Breast epithelium (tissue), 4 donors: ENCODE measurements around the gene CFAP57. TPM values are rescaled to one million over a fixed set of nuclear protein-coding genes. Genes with fewer than 3 reads are reported as not detected.

ENCODE experiments used
- DNase-seq, 2 donors: peaks; one replicate each; pipeline ENCODE4 v3.0.0-alpha.2; 2019; ENCODE audit warnings: low spot score in 2 of 2
- H3K27ac ChIP-seq, 2 donors: fragments of 200-600 bp; sonication (generic) in 1 of 2; one replicate each; pipeline ENCODE4 v1.5.1; 2016 to 2019; ENCODE audit warnings: mild to moderate bottlenecking in 1 of 2
- H3K27me3 ChIP-seq, 2 donors: fragments of 200-600 bp; sonication (generic) in 1 of 2; one replicate each; pipeline versions ENCODE4 v1.5.1 to v1.6.0; 2017 to 2019; ENCODE audit warnings: control low read depth in 1 of 2, mild to moderate bottlenecking in 1 of 2
- H3K36me3 ChIP-seq: fragments of 200-600 bp; one replicate; pipeline ENCODE4 v1.5.1; 2019
- H3K4me1 ChIP-seq, 2 donors: fragments of 200-600 bp; sonication (generic); one replicate each; pipeline ENCODE4 v1.5.1; 2016 to 2019; ENCODE audit warnings: control low read depth in 1 of 2
- H3K4me3 ChIP-seq, 3 donors: fragments of 200-600 bp; sonication (generic); 1 replicate in 2 of 3; 2 replicates in 1 of 3; pipeline ENCODE4 v1.5.1; 2016 to 2019; ENCODE audit warnings: mild to moderate bottlenecking in 3 of 3, moderate library complexity in 2 of 3
- H3K9me3 ChIP-seq, 2 donors: fragments of 200-600 bp; sonication (generic) in 1 of 2; one replicate each; pipeline ENCODE4 v1.5.1; 2016 to 2019; ENCODE audit warnings: control low read depth in 1 of 2
- CTCF ChIP-seq, 3 donors: fragments of 450-650 bp; IDR thresholded peaks; one replicate each; pipeline ENCODE4 v1.5.1; 2016 to 2017; ENCODE audit warnings: antibody characterized with exemption in 3 of 3, mild to moderate bottlenecking in 3 of 3, moderate library complexity in 3 of 3
- POLR2A ChIP-seq: fragments of 450-650 bp; IDR thresholded peaks from one replicate; pipeline ENCODE4 v1.6.1; 2016; ENCODE audit warnings: antibody characterized with exemption, mild to moderate bottlenecking, moderate library complexity
- POLR2AphosphoS5 ChIP-seq, 3 donors: sonication (generic); formaldehyde crosslinking; IDR thresholded peaks; one replicate each; pipeline ENCODE4 v1.6.1; 2017; ENCODE audit warnings: antibody characterized with exemption in 3 of 3
- intact Hi-C: fragments of 100-400 bp; cut with DNase I; formaldehyde crosslinking; loops from one replicate; pipeline ENCODE4 v1.15.1; 2023; ENCODE audit warnings: low total_unique reads
- total RNA-seq, 3 donors: library from RNA; depleted of rRNA; stranded (reverse); fragments of >200 nt; gene quantifications; one replicate each; pipeline ENCODE4 v1.1.0, GENCODE V29; 2016

CFAP57 gene
- total RNA-seq, 3 donors from 2014 or later = 0.16 to 0.88 (median 0.66) TPM

- TF ChIP-seq POLR2A (no peak), POLR2AphosphoS5 (IDR thresholded peaks at IDR 0.05) (no peak), CTCF (IDR thresholded peaks at IDR 0.05) (no peak)
- Histone ChIP-seq H3K27ac (no peak overlapping the region), H3K36me3 (no peaks in the 10 kb centered on the region), H3K4me1 (no peaks in the 10 kb centered on the region), H3K4me3 (no peak overlapping the region), H3K9me3 (no peaks in the 10 kb centered on the region), H3K27me3 (no peaks in the 10 kb centered on the region)
- DNase-seq = no peak
- intact Hi-C loops = no loop called here
Measured at GRCh38 chr1:43246466-43247213, 74.5 kb downstream of the CFAP57 start.

GRCh38 chr1:43247256-43247921, 75.3 kb downstream of the CFAP57 start:
- Histone ChIP-seq H3K36me3 (no peaks in the 10 kb centered on the region), H3K4me1 (no peaks in the 10 kb centered on the region), H3K9me3 (no peaks in the 10 kb centered on the region), H3K27ac (no peak overlapping the region), H3K27me3 (no peaks in the 10 kb centered on the region), H3K4me3 (no peak overlapping the region)
- TF ChIP-seq POLR2AphosphoS5 (IDR thresholded peaks at IDR 0.05) (no peak), CTCF (IDR thresholded peaks at IDR 0.05) (no peak), POLR2A (no peak)
- no peak for DNase-seq
- intact Hi-C loops = no loop called here

- no peak for TF ChIP-seq POLR2A
- no peak for TF ChIP-seq POLR2AphosphoS5 (IDR thresholded peaks at IDR 0.05)
- no peak for TF ChIP-seq CTCF (IDR thresholded peaks at IDR 0.05)
- intact Hi-C loops = no loop called here
- Histone ChIP-seq H3K4me3 (no peak overlapping the region), H3K4me1 (no peaks in the 10 kb centered on the region), H3K36me3 (no peaks in the 10 kb centered on the region), H3K27ac (no peak overlapping the region), H3K9me3 (no peaks in the 10 kb centered on the region), H3K27me3 (no peaks in the 10 kb centered on the region)
- no peak for DNase-seq
Measured at GRCh38 chr1:43250351-43250761, 78.2 kb downstream of the CFAP57 start.

- no peaks in the 10 kb centered on the region for H3K9me3 ChIP-seq
- no peak overlapping the region for H3K4me3 ChIP-seq
- H3K4me1 ChIP-seq = no peaks in the 10 kb centered on the region
- no peak for DNase-seq
- no peak for TF ChIP-seq POLR2AphosphoS5 (IDR thresholded peaks at IDR 0.05)
- TF ChIP-seq POLR2A = no peak
- TF ChIP-seq CTCF (IDR thresholded peaks at IDR 0.05) = no peak
- H3K36me3 ChIP-seq = no peaks in the 10 kb centered on the region
- no peaks in the 10 kb centered on the region for H3K27me3 ChIP-seq
- H3K27ac ChIP-seq = no peak overlapping the region
- intact Hi-C loops = no loop called here
Measured at GRCh38 chr1:43251024-43251423, 78.9 kb downstream of the CFAP57 start.

GRCh38 chr1:43252225-43252624, 80.1 kb downstream of the CFAP57 start:
- DNase-seq = no peak
- no peaks in the 10 kb centered on the region for H3K9me3 ChIP-seq
- no peak overlapping the region for H3K4me3 ChIP-seq
- no peak for TF ChIP-seq POLR2A
- TF ChIP-seq CTCF (IDR thresholded peaks at IDR 0.05) = no peak
- no peak for TF ChIP-seq POLR2AphosphoS5 (IDR thresholded peaks at IDR 0.05)
- no peaks in the 10 kb centered on the region for H3K4me1 ChIP-seq
- H3K36me3 ChIP-seq = no peaks in the 10 kb centered on the region
- intact Hi-C loops = no loop called here
- no peaks in the 10 kb centered on the region for H3K27me3 ChIP-seq
- H3K27ac ChIP-seq = no peak overlapping the region
